HG03159 (cell line): ENCODE measurements around the gene PTPRN2.
"Not testable (repeated sequence)": the region's sequence is repeated elsewhere in the genome, so short reads cannot be mapped to it uniquely, and the experiment has no call there.

Source experiments
- ATAC-seq: cut with Tn5 transposase; IDR thresholded peaks from one replicate; pipeline ENCODE4 v1.9.1; 2021; ENCODE audit warnings: mild to moderate bottlenecking, moderate library complexity; ENCODE audit not compliant: unreplicated experiment

The PTPRN2 gene

GRCh38 chr7:158262284-158263109 lies 325.1 kb downstream of the PTPRN2 start:
- no peak for ATAC-seq

GRCh38 chr7:158261362-158262235 lies 326.0 kb downstream of the PTPRN2 start:
- ATAC-seq = no peak

GRCh38 chr7:158260567-158261361 lies 326.9 kb downstream of the PTPRN2 start:
- ATAC-seq = no peak

- no peak for ATAC-seq
Measured at GRCh38 chr7:158259671-158260418, 327.8 kb downstream of the PTPRN2 start.

- no peak for ATAC-seq
Measured at GRCh38 chr7:158259141-158259540, 328.5 kb downstream of the PTPRN2 start.

GRCh38 chr7:158258411-158259130 lies 329.1 kb downstream of the PTPRN2 start:
- no peak for ATAC-seq

GRCh38 chr7:158257516-158258410 lies 329.9 kb downstream of the PTPRN2 start:
- no peak for ATAC-seq

- no peak for ATAC-seq
Measured at GRCh38 chr7:158257001-158257400, 330.6 kb downstream of the PTPRN2 start.

GRCh38 chr7:158256091-158256816 lies 331.4 kb downstream of the PTPRN2 start:
- ATAC-seq = no peak

- ATAC-seq = no peak
Measured at GRCh38 chr7:158255558-158255957, 332.1 kb downstream of the PTPRN2 start.

GRCh38 chr7:158255156-158255555 lies 332.5 kb downstream of the PTPRN2 start:
- no peak for ATAC-seq

GRCh38 chr7:158253670-158254045 lies 334.0 kb downstream of the PTPRN2 start:
- ATAC-seq = not testable (repeated sequence)

- no peak for ATAC-seq
Measured at GRCh38 chr7:158252837-158253669, 334.6 kb downstream of the PTPRN2 start.

- no peak for ATAC-seq
Measured at GRCh38 chr7:158252081-158252836, 335.4 kb downstream of the PTPRN2 start.

- ATAC-seq = no peak
Measured at GRCh38 chr7:158251061-158251965, 336.3 kb downstream of the PTPRN2 start.
